COLO829 (cell line): Measurements from ENCODE around the gene CHRD.

Experiments used
- DNase-seq: peaks from one replicate; pipeline ENCODE4 v3.0.0; 2012; ENCODE audit warnings: low spot score

CHRD gene

DNA sequence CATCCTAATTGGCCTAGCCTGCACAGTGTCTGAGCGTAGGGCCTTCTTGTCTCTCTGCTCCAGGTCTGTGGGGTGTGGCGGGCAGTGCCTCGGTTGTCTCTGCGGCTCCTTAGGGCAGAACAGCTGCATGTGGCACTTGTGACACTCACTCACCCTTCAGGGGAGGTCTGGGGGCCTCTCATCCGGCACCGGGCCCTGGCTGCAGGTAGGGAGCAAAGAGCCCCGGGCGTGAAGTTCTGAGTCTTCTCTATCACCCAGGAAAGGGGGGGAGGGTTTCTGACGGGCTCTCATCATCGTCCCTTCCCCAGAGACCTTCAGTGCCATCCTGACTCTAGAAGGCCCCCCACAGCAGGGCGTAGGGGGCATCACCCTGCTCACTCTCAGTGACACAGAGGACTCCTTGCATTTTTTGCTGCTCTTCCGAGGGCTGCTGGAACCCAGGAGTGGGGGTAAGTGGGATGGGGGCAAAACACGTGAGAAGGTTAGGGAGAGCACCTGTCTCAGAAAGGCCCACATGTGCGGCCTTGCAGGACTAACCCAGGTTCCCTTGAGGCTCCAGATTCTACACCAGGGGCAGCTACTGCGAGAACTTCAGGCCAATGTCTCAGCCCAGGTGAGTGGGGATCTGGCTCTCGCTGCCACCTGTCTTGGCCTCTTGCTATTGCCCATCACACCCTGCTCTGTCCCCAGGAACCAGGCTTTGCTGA is 2.6 kb downstream of the CHRD start:
- DNase-seq = no peak

DNA sequence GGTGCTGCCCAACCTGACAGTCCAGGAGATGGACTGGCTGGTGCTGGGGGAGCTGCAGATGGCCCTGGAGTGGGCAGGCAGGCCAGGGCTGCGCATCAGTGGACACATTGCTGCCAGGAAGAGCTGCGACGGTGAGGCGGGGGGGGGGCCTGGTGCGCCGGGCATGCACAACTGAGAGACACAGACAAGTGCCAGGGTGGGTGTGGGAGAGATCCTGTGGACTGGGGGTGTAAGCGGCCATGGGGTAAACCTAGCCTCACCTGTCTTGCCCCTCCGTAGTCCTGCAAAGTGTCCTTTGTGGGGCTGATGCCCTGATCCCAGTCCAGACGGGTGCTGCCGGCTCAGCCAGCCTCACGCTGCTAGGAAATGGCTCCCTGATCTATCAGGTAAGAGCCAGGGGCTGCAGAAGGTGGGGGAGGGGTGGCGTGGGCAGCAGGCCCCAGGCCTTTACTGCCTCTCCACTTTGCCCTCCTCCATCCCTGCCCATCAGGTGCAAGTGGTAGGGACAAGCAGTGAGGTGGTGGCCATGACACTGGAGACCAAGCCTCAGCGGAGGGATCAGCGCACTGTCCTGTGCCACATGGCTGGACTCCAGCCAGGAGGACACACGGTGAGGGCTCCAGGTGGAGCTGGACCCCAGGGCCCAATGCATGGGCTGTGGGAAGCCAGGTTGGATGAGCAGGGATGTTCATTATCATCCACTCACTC is 3.3 kb downstream of the CHRD start:
- DNase-seq = no peak

DNA sequence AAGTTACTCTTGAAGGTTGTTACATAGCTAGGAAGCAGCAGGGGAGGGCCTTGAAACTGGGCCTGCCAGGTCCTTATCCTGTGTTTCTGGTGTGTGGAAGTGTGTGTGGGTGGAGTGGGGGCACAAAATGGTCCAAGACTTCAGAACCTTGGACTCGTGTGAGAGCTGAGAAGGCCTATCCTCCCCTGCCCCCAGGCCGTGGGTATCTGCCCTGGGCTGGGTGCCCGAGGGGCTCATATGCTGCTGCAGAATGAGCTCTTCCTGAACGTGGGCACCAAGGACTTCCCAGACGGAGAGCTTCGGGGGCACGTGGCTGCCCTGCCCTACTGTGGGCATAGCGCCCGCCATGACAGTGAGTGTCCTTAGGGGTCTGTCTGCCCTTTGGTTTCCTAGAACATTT is 4.5 kb downstream of the CHRD start:
- DNase-seq = no peak

DNA sequence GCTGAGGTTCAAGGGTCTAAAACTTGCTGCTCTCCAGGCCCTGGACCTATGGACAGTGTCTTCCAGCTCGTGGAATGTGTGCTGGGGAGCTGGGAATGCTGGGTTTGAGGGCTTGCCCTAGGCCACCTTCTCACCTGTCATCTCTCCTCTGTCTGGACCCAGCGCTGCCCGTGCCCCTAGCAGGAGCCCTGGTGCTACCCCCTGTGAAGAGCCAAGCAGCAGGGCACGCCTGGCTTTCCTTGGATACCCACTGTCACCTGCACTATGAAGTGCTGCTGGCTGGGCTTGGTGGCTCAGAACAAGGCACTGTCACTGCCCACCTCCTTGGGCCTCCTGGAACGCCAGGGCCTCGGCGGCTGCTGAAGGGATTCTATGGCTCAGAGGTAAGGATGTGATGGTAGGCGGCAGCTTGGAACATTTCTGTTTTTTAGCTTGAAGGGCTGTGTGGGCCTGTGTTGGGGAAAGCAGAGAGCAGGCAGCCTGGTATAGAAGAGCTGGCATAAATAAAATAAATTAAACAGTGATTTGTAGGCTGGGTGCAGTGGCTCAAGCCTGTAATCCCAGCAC is 5.1 kb downstream of the CHRD start:
- DNase-seq = no peak

DNA sequence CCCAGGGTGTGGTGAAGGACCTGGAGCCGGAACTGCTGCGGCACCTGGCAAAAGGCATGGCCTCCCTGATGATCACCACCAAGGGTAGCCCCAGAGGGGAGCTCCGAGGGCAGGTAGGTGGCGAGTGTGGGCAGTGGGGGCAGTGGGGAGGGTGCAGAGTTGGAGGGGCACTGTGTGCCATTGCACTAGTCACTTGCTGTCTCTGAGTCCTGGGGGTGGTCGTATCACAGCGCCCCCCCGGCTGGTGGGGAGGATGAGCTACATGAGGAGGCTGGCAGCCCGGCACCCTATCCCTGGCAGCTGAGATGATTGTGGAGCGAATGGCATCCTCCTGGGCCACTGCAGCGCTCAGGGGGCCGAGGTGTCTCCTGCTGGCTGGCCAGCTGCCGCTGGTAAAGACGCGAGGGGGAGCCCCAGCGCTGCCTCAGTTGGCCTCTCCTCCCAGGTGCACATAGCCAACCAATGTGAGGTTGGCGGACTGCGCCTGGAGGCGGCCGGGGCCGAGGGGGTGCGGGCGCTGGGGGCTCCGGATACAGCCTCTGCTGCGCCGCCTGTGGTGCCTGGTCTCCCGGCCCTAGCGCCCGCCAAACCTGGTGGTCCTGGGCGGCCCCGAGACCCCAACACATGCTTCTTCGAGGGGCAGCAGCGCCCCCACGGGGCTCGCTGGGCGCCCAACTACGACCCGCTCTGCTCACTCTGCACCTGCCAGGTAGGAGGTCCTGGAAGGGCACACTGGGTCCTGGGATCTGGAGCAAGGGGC is 6.4 kb downstream of the CHRD start:
- DNase-seq = no peak

DNA sequence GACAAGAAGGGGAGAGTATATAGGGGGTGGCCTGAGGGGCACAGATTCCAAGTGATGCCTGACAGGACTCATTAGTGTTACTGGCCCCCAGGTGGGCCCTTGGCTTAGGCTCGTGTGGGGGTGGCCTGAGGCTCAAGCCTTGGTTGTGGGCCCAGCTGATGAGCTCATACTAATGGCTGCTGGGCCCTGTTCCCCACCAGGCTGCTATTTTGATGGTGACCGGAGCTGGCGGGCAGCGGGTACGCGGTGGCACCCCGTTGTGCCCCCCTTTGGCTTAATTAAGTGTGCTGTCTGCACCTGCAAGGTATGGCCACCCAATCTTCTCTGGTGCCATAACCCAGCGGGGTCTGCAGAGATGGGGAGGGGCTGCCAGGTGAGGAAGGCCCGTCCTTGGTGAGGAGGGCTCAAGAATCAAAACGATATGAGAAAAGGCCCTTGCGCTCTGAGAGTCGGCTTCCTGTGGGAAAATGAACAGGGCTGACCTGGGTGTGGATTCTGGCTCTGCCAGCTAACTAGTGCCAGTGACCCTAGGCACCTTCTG is 7.4 kb downstream of the CHRD start:
- DNase-seq = no peak

DNA sequence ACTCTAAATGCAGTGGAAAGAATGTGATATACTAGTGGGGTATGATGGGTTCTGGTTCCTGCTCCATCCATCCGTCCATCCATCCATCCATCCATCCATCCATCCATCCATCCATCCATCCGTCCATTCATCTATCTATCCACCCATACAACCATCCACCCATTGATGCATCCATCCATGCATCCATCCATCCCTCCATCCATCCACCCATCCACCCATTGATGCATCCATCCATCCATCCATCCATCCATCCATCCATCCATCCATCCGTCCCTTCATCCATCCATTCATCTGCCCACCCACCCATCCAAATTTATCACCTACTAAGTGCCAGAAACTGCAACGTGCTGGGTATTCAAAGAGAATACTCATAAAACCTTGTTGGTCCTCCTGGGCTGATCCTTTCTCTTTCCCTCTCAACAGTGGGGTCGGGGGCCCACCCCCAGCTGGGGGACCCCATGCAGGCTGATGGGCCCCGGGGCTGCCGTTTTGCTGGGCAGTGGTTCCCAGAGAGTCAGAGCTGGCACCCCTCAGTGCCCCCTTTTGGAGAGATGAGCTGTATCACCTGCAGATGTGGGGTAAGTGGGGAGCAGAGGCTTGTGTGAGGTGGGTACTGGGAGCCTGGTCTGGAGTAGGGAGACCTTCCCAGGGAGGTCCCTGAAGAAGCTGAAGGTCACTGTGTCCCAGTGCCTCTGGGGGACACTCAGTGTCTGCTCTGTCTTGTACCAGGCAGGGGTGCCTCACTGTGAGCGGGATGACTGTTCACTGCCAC is 8.5 kb downstream of the CHRD start:
- DNase-seq = no peak

DNA sequence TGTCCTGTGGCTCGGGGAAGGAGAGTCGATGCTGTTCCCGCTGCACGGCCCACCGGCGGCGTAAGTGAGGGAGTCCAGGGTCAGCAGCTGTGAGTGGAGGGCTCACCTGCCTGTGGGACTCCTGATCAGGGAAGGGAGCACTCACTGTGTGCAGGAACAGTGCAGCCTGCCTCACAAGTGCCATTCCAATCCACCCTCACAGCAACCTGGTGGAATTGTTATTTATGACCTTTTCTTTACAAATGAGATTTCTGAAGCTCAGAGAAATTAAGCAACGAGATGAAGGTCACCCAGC is 9.0 kb downstream of the CHRD start:
- no peak for DNase-seq

DNA sequence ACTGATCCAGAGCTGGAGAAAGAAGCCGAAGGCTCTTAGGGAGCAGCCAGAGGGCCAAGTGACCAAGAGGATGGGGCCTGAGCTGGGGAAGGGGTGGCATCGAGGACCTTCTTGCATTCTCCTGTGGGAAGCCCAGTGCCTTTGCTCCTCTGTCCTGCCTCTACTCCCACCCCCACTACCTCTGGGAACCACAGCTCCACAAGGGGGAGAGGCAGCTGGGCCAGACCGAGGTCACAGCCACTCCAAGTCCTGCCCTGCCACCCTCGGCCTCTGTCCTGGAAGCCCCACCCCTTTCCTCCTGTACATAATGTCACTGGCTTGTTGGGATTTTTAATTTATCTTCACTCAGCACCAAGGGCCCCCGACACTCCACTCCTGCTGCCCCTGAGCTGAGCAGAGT is 9.5 kb downstream of the CHRD start:
- DNase-seq = no peak

DNA sequence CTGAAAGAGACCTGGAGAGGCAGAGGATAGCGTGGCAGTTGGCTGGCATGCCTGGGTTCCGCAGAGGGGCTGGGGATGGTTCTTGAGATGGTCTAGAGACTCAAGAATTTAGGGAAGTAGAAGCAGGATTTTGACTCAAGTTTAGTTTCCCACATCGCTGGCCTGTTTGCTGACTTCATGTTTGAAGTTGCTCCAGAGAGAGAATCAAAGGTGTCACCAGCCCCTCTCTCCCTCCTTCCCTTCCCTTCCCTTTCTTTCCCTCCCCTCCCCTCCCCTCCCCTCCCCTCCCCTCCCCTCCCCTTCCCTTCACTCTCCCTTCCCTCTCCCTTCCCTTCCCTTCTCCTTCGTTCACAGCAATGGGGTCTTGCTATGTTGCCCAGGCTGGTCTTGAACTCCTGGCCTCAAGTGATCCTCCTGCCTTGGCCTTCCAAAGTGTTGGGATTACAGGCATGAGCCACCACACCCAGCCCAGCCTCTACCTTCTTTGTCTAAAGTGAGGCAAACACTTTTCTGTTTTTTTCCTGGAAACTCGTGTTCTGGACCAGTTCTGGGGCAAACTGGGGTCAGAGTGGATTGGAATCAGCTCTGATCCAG is 10.2 kb downstream of the CHRD start:
- no peak for DNase-seq

DNA sequence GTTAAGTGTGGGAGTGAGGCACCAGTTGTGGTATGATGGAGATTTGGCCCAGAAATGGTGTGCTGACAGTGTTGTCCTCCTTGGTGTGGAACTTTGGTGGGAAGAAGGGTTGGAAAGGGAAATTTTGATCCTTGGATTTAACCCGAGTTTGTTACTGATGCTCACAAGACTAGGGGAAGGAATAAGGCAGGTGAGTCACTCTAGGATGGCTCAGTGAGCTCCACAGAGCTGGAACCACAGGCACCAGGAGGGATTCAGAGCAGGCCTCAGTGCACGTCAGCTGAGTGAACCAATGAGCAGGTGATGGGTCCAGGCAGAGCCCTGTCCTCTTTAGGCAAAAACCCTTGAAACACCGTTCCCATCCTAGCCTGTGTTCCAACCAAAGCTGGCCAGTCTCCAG is 11.4 kb downstream of the CHRD start:
- no peak for DNase-seq

DNA sequence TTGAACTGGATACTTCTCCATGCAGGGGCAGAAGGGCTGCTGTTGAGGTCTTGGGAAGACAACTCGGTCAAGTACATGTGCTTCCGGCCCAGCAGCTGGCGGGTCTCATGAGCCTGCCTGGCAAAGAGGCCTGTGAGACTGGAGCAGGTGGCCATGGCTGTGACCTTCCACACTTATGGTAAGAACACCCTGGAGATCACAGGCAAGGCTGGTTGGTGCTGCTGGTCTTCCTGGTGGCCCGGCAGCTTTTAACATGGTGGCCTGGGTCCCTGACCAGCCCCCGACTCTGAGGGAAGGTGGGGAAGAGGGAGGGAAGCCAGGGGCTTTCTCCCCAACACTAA is 15.4 kb downstream of the CHRD start:
- DNase-seq = no peak

DNA sequence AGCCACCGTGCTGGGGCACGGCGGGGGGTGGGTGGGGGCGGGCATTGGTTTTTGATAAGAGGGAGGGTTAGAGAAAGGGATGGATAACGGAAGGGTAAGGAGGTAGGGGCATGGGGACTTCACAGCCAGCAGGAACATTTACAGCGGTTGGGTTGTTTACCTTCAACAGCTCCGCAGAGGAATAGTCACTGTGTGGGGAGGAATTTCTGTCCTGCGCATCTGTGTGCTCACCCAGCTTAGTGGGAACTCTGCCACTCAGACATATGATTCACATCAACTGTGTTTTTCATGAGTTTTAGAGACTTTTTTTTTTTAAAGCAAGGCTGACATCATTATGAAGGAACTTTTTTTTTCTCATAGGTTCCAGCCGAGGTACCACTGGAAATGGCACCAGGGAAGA is 19.6 kb downstream of the CHRD start:
- no peak for DNase-seq

DNA sequence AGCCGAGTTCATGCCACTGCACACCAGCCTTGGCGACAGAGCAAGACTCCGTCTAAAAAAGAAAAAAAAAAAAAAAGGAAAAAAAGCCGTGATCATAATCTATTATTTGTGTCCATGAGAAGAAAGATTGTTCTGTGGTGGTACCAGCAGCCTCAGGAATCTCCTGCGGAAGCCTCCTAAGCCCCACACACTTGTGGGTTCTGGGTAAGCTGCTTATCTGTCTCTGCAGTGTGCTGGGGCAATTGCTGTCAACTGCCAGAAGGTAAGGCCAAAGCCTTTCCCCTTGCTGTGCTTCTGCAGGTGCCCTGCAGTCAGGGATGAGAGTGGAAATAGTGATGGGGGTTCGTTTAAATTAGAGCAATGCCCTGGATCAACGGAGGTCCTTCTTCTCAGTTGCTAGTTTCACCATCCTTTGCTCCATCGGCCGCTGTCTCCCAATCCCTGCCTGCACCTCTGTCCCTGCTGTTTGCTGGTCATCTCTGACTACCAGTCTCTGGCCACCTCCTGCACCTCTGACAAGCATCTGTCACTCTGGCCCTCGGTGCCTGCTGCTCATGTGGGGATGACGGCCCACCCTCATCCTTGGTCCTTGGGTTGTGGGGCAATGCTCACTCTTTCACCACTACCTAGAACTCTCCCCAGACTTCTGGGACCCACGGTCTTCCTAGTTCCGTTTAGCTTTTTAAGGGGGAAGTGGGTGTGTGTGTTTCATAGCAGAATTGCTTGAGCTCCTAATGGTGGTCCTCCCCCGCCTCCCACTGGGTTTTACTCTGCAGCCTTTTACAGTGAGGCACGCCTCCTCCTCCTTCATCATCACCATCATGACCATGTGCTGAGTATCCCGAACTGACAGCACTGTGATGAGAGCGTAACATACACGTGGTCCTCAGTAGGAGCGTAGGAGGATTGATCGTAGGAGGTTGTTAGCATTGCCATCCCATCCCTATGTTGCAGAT is 25.5 kb downstream of the CHRD start:
- no peak for DNase-seq

DNA sequence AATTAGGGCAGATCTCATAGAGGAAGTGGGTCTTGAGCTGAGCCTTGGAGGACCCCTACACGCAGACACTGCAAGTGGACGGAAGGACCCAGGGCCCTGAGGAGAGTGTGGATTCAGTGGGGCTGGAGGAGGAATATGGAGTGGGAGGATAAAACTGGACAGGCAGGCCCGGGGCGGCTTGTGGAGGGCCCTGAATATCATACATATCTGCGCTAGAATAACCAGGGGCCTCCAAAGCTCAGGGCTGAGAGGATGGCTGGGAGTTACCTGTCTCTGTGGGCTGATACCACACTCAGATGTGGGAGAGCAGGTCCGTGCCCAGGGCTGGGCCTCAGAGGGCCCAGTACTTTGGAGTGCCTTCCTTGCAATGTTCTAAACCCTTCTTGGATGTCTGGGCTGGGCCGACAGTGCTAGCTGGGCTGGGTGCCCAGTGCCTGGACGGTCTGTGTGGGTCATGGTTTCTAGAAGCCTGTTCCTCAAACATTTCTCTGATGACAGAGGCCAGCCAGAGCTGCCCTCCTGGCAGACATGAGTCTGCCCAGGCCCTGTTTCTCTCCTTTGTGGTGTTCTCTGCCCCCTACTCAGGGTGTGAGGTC is 29.6 kb downstream of the CHRD start:
- DNase-seq = no peak

DNA sequence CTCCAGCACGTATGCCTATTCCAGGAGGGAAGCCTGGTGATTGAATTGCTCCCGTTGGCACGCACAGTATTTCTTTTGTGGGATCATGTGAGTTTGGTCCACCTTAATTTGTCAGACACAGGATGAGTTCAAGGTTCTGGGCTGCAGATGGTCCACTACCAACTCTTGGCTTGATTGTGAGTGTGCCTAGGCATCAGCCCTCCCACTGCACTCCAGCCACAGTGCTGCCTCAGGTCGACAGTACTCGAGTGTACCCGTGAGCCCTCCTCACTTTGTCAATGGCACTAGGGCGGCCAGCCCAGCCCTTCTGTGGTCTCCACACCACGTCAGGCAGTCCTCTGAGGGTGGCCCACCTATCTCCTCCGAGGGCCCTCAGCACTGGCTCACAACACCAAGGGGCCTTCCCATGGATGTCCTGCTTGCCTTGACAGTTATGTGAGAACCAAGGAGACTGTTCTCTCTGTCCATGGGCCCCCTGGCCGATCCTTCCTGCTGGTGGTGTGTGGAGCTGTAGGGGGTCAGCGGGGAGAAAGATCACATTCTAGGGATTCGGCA is 30.2 kb downstream of the CHRD start:
- no peak for DNase-seq

DNA sequence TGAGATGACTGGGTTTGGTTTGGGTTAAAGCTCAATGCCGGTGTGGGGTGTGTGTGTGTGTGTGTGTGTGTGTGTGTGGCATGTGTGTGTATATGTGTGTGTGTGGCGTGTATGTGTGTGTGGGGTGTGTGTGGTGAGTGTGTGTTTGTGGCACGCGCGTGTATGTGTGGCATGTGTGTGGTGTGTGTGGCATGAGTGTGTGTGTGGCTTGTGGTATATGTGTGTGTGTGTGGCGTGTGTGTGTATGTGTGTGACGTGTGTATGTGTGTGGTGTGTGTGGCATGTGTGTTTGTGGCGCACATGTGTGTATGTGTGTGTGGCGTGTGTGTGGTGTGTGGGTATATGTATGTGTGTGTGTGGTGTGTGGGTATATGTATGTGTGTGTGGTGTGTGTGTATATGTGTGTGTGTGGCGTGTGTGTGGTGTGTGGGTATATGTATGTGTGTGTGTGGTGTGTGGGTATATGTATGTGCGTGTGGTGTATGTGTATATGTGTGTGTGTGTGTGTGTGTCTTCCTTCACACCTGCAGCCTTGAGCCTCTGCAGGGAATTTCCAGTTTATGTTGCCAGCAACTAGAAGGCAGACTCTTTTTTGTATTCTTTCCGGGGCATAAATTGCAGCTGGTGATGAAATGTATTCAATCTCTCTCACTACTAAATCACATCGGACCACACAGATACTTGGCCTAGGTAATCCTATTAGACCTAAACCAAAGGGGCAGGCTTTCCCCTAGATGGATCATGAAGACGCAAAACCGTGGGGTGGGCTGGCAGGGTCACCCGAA is 34.8 kb downstream of the CHRD start:
- DNase-seq = no peak

DNA sequence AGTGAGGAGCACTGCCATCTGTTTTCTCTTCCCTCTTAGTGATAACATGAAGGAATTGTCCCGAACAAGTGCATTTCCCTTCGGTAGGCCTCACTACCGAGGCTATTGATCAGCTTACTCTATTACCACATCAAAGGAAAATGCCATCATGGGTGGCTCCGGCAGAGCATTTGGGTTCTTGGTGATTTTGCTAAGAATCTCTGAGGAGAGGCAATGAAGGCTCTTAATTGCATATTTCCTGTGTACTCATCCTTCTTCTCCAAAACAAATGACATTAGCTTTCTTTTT is 35.3 kb downstream of the CHRD start:
- no peak for DNase-seq

DNA sequence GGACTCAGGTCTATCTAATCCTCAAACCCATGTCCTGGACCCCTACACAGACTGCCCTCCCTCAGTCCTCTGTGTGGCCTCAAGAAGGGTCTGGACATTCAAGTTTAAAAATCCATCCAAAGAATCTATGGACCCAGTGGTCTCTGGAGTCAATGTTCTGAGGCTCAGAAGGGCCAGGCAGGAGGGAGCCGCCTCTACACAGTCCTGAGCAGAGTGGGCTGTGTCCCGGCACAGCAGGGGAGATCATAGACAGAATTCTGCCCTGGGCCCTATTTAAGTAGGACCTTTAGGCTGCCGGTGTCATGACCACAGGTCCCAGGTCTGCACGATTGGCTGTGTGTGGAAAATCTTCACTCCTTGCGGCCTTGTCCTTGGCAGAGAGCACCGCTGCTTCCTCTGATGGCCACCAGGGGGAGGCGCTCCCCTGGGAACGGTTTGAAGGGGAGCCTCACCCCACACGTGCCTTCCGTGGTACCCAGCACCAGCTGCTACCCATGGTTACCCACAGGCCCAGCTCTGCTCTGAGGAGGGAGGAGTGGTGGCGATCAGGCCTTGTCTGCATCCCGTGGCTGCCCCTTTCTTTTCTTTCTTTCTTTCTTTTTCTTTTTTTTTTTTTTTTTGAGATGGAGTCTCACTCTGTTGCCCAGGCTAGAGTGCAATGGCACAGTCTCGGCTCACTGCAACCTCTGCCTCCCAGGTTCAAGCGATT is 37.9 kb downstream of the CHRD start:
- DNase-seq = peak; percentile 64
